NOMO-1 treated with dmso at 0.1 percent for 144 hours (cell line): ENCODE data around the gene POLR3A.

Experiments
- DNase-seq: peaks from one replicate; lab custom pipeline; 2025; ENCODE audit not compliant: unreplicated experiment; lab: John Stamatoyannopoulos, UW

Gene POLR3A

DNA sequence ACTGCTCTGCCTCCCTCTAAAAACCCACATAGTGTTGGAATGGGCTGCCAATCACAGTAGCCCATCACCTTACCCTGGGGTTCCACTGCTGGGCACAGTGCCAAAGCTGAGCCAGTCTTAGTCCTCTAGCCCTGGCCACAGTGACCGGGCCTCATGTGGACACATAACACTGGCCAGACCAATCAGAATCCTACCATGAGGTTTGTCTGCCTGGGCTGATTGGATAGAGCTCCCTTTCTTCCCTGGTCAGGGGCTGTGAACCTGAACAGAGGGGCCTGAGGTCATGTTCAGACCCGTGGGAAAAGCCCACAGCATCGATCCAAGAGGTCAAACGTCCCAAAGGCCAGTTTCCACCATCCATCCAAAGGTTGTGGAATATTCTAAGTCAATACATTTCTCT lies 108.8 kb downstream of the POLR3A start:
- DNase-seq, result no peak

DNA sequence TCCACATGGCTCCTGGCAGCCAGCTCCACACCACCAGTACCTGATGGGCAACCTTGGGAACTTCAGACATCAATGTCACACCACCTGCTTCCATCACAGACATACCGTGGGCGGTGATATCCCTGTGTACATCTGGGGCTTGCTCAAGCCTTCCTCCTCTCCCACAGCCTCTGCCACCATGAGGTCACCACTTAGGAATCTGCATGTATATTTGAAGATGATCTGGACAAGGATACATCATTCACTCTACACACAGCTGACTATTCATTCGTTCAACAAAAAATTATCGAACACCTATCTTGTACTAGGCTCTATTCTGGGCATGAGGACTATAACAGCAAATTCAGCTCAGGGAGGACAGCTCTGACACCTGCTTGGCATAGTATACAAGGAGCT lies 109.6 kb downstream of the POLR3A start:
- no peak for DNase-seq
